ENCODE measurements around the gene IL17RA.

The IL17RA gene

DNA sequence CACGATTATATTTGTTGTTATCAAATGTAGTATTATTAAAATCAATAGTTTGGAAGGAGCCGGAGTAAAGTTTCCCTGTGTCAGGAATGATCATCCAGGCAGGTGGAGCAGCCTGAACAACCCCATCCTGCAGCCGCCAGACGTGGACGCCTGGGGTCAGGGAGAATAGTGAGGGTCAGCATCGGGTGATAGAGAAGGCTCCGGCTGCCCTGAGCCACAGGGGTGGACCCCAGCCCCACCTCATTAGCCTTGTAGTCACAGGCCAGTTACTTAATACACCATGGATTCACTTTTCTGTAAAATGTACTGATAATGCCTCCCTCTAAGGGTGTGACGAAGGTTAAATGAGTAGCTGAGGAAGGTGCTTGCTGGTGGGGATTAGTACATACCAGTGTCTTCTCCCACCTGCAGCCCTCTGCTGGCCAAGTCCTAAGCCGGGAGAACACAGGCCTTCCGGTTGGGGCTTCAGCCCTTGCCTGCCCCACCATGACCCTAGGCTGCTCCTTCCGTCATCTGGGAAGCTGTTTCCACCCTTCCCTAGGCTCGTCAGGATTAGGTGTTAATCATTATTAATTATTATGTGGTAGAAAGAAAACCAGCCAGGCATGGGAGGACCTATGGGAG is 21.5 kb downstream of the IL17RA start:
- no peak for DNase-seq
- peaks cover 38% of the 10 kb centered on the region for H3K36me3 ChIP-seq (replicated peaks)
- H3K4me3 ChIP-seq (ENCODE audit: low read depth, low read length), result no peak overlapping the region
- peak; percentile 22 for TF ChIP-seq CTCF (IDR thresholded peaks at IDR 0.05; ENCODE audit: low read depth, low read length, missing control alignments)
- in situ Hi-C loops (cut with HindIII; ENCODE audit: low pct_ligation_motif_present, low sequenced_read_pairs), result no loop called here
- H3K27ac ChIP-seq, result no peak overlapping the region
- H3K27me3 ChIP-seq (replicated peaks), result no peaks in the 10 kb centered on the region

DNA sequence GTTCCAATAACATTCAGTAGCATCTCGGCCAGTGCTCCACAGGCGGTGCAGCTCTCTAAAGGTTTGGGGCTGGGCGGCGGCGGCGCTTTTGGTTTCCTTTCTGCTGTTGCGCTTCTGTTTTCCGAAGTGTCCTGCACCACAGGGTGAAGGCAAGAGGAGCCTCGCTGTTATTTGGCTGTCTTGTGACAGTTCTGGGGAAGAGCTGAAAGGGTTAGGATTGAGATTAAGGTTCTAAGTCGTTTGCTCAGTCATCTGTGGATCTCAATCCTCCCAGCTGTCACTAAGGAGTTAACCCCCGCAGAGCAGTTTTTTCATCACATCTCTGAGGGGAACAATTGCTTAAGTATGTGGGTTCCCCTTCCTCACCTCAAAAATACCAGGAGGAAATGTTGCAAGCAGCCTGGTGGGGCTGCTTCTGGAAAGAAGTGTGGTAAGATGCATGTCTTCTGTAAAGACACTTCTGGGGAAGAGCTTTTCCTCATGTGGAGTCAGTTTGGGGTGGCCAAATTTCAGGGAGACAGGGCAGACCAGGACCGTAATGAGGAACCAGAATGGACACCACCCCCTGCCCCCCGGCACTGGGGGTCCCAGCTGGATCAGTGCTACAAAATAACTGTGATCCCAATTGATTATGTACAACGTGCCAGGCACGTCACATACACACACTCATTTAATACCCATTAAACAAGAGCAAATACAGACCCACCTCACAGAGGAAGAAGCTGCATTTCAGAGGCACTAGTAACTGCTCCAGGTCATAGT is 22.2 kb downstream of the IL17RA start:
- Histone ChIP-seq H3K4me3 (ENCODE audit: low read depth, low read length) (no peak overlapping the region), H3K27ac (no peak overlapping the region), H3K27me3 (replicated peaks) (no peaks in the 10 kb centered on the region), H3K36me3 (replicated peaks) (peaks cover 31% of the 10 kb centered on the region)
- no peak for DNase-seq
- TF ChIP-seq CTCF (IDR thresholded peaks at IDR 0.05; ENCODE audit: low read depth, low read length, missing control alignments), result no peak
- in situ Hi-C loops (cut with HindIII; ENCODE audit: low pct_ligation_motif_present, low sequenced_read_pairs), result no loop called here

- peaks cover 26% of the 10 kb centered on the region for H3K36me3 ChIP-seq (replicated peaks)
These were observed 22.7 kb downstream of the IL17RA start for GRCh38 chr22:17107547-17107810.

DNA sequence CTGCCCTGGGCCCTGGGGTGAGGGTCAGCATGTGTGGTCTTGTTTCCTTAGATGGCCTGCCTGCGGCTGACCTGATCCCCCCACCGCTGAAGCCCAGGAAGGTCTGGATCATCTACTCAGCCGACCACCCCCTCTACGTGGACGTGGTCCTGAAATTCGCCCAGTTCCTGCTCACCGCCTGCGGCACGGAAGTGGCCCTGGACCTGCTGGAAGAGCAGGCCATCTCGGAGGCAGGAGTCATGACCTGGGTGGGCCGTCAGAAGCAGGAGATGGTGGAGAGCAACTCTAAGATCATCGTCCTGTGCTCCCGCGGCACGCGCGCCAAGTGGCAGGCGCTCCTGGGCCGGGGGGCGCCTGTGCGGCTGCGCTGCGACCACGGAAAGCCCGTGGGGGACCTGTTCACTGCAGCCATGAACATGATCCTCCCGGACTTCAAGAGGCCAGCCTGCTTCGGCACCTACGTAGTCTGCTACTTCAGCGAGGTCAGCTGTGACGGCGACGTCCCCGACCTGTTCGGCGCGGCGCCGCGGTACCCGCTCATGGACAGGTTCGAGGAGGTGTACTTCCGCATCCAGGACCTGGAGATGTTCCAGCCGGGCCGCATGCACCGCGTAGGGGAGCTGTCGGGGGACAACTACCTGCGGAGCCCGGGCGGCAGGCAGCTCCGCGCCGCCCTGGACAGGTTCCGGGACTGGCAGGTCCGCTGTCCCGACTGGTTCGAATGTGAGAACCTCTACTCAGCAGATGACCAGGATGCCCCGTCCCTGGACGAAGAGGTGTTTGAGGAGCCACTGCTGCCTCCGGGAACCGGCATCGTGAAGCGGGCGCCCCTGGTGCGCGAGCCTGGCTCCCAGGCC is 23.7 kb downstream of the IL17RA start:
- DNase-seq, result no peak
- no peaks in the 10 kb centered on the region for H3K27me3 ChIP-seq (replicated peaks)
- no peak overlapping the region for H3K27ac ChIP-seq
- H3K4me3 ChIP-seq (ENCODE audit: low read depth, low read length), result no peak overlapping the region
- no peak for TF ChIP-seq CTCF (IDR thresholded peaks at IDR 0.05; ENCODE audit: low read depth, low read length, missing control alignments)
- in situ Hi-C loops (cut with HindIII; ENCODE audit: low pct_ligation_motif_present, low sequenced_read_pairs), result no loop called here
- peaks cover 25% of the 10 kb centered on the region for H3K36me3 ChIP-seq (replicated peaks)

More at GRCh38 chr22:17107547-17107810, 22.7 kb downstream of the IL17RA start:
- Histone ChIP-seq H3K27ac (no peak overlapping the region), H3K27me3 (replicated peaks) (no peaks in the 10 kb centered on the region), H3K4me3 (ENCODE audit: low read depth, low read length) (no peak overlapping the region)
- no peak for DNase-seq
- TF ChIP-seq CTCF (IDR thresholded peaks at IDR 0.05; ENCODE audit: low read depth, low read length, missing control alignments), result no peak
- in situ Hi-C loops (cut with HindIII; ENCODE audit: low pct_ligation_motif_present, low sequenced_read_pairs), result no loop called here

DNA sequence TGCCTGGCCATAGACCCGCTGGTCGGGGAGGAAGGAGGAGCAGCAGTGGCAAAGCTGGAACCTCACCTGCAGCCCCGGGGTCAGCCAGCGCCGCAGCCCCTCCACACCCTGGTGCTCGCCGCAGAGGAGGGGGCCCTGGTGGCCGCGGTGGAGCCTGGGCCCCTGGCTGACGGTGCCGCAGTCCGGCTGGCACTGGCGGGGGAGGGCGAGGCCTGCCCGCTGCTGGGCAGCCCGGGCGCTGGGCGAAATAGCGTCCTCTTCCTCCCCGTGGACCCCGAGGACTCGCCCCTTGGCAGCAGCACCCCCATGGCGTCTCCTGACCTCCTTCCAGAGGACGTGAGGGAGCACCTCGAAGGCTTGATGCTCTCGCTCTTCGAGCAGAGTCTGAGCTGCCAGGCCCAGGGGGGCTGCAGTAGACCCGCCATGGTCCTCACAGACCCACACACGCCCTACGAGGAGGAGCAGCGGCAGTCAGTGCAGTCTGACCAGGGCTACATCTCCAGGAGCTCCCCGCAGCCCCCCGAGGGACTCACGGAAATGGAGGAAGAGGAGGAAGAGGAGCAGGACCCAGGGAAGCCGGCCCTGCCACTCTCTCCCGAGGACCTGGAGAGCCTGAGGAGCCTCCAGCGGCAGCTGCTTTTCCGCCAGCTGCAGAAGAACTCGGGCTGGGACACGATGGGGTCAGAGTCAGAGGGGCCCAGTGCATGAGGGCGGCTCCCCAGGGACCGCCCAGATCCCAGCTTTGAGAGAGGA is 24.5 kb downstream of the IL17RA start:
- Histone ChIP-seq H3K36me3 (replicated peaks) (peaks cover 25% of the 10 kb centered on the region), H3K27ac (no peak overlapping the region)

More for the DNA sequence above, 24.5 kb downstream of the IL17RA start:
- in situ Hi-C loops (cut with HindIII; ENCODE audit: low pct_ligation_motif_present, low sequenced_read_pairs), result no loop called here
- Histone ChIP-seq H3K4me3 (ENCODE audit: low read depth, low read length) (no peak overlapping the region), H3K27me3 (replicated peaks) (no peaks in the 10 kb centered on the region)
- TF ChIP-seq CTCF (IDR thresholded peaks at IDR 0.05; ENCODE audit: low read depth, low read length, missing control alignments), result no peak
- DNase-seq, result no peak
